H9 (cell line): ENCODE data around the gene SPPL3. TPM values are rescaled to one million over a fixed set of nuclear protein-coding genes. Genes with fewer than 3 reads are reported as not detected.

Experiments
- DNase-seq: peaks from one replicate; pipeline ENCODE4 v3.0.0-alpha.2; 2017
- H2AFZ ChIP-seq: one replicate; pipeline ENCODE4 v1.6.1; 2013; ENCODE audit warnings: mild to moderate bottlenecking, low read length, control low read depth, moderate library complexity
- H2AK5ac ChIP-seq: 2 replicates; pipeline ENCODE4 v1.6.1; 2013; ENCODE audit warnings: low read length, control low read depth, mixed read lengths; ENCODE audit not compliant: insufficient read length
- H2BK120ac ChIP-seq: one replicate; pipeline ENCODE4 v1.6.1; 2013; ENCODE audit warnings: low read depth, mild to moderate bottlenecking, low read length, control low read depth, inconsistent platforms; ENCODE audit not compliant: poor library complexity, severe bottlenecking
- H2BK12ac ChIP-seq: 2 replicates; pipeline ENCODE4 v1.6.1; 2013; ENCODE audit warnings: low read length, control low read depth, mixed read lengths, low read depth; ENCODE audit not compliant: insufficient read length
- H2BK15ac ChIP-seq: 2 replicates; pipeline ENCODE4 v1.6.1; 2013; ENCODE audit warnings: low read depth, low read length, control low read depth
- H2BK20ac ChIP-seq: one replicate; pipeline ENCODE4 v1.6.1; 2013; ENCODE audit warnings: low read depth, mild to moderate bottlenecking, low read length, control low read depth, inconsistent platforms; ENCODE audit not compliant: poor library complexity, severe bottlenecking
- H2BK5ac ChIP-seq: 2 replicates; pipeline ENCODE4 v1.6.1; 2013; ENCODE audit warnings: low read length, control low read depth, mixed read lengths; ENCODE audit not compliant: insufficient read length
- H3K14ac ChIP-seq: 2 replicates; pipeline ENCODE4 v1.6.1; 2013; ENCODE audit warnings: low read length, control low read depth; ENCODE audit not compliant: insufficient read depth
- H3K18ac ChIP-seq: 2 replicates; pipeline ENCODE4 v1.6.1; 2013; ENCODE audit warnings: low read depth, mild to moderate bottlenecking, mixed read lengths, low read length, control low read depth; ENCODE audit not compliant: insufficient read length
- H3K23ac ChIP-seq: 2 replicates; pipeline ENCODE4 v1.6.1; 2013; ENCODE audit warnings: low read length, control low read depth, mixed read lengths, low read depth; ENCODE audit not compliant: insufficient read length
- H3K23me2 ChIP-seq: 2 replicates; pipeline ENCODE4 v1.6.1; 2013; ENCODE audit warnings: low read depth, mild to moderate bottlenecking, mixed read lengths, low read length, control low read depth; ENCODE audit not compliant: insufficient read length, poor library complexity, severe bottlenecking
- H3K27ac ChIP-seq: 2 replicates; pipeline ENCODE4 v1.5.1; 2013; ENCODE audit warnings: low read length, control low read depth, mixed read lengths, low read depth; ENCODE audit not compliant: insufficient read length
- H3K27me3 ChIP-seq: 2 replicates; pipeline ENCODE4 v1.6.1; 2013; ENCODE audit warnings: low read length, control low read depth, inconsistent platforms; ENCODE audit not compliant: insufficient read depth
- H3K4ac ChIP-seq: 2 replicates; pipeline ENCODE4 v1.6.1; 2013; ENCODE audit warnings: low read depth, mild to moderate bottlenecking, control low read depth, inconsistent platforms, low read length, moderate library complexity
- H3K4me1 ChIP-seq: 2 replicates; pipeline ENCODE4 v1.6.1; 2013; ENCODE audit warnings: low read length, control low read depth, inconsistent platforms; ENCODE audit not compliant: insufficient read depth
- H3K4me2 ChIP-seq: 2 replicates; pipeline ENCODE4 v1.6.1; 2013; ENCODE audit warnings: low read length, control low read depth, mixed read lengths; ENCODE audit not compliant: insufficient read length, insufficient read depth
- H3K56ac ChIP-seq: 2 replicates; pipeline ENCODE4 v1.6.1; 2013; ENCODE audit warnings: low read depth, mild to moderate bottlenecking, mixed read lengths, low read length, control low read depth; ENCODE audit not compliant: insufficient read length
- H3K79me1 ChIP-seq: 2 replicates; pipeline ENCODE4 v1.6.1; 2013; ENCODE audit warnings: low read depth, mild to moderate bottlenecking, moderate library complexity, low read length, control low read depth, inconsistent platforms; ENCODE audit not compliant: insufficient read depth, poor library complexity, severe bottlenecking
- H3K79me2 ChIP-seq: 2 replicates; pipeline ENCODE4 v1.6.1; 2013; ENCODE audit warnings: low read length, control low read depth, inconsistent platforms; ENCODE audit not compliant: insufficient read depth
- H3K9ac ChIP-seq: 2 replicates; pipeline ENCODE4 v1.6.1; 2013; ENCODE audit warnings: low read length, control low read depth, mixed read lengths; ENCODE audit not compliant: insufficient read length; ENCODE audit errors: extremely low read depth
- H3K9me3 ChIP-seq: one replicate; pipeline ENCODE4 v1.6.1; 2013; ENCODE audit warnings: low read depth, low read length, inconsistent platforms; ENCODE audit not compliant: control insufficient read depth
- H3T11ph ChIP-seq: one replicate; pipeline ENCODE4 v1.6.1; 2013; ENCODE audit warnings: mild to moderate bottlenecking, low read length, control low read depth, inconsistent platforms
- H4K20me1 ChIP-seq: one replicate; pipeline ENCODE4 v1.6.1; 2013; ENCODE audit not compliant: control insufficient read depth, insufficient read length, insufficient read depth
- H4K5ac ChIP-seq: 2 replicates; pipeline ENCODE4 v1.6.1; 2013; ENCODE audit warnings: low read depth, mild to moderate bottlenecking, mixed read lengths, low read length, control low read depth; ENCODE audit not compliant: insufficient read length
- H4K8ac ChIP-seq: replicated peaks from 2 replicates; pipeline ENCODE4 v1.6.1; 2013; ENCODE audit warnings: low read length, control low read depth, mixed read lengths, low read depth; ENCODE audit not compliant: insufficient read length
- H4K91ac ChIP-seq: 2 replicates; pipeline ENCODE4 v1.6.1; 2013; ENCODE audit warnings: low read depth, mild to moderate bottlenecking, moderate library complexity, mixed read lengths, low read length, control low read depth; ENCODE audit not compliant: insufficient read length
- H3K27ac Mint-ChIP-seq, 3 experiments: 2 replicates in 2 of 3; 3 replicates in 1 of 3; pipeline ENCODE4 v1.8.0; 2020 to 2021; ENCODE audit warnings: mixed read lengths in 3 of 3, mild to moderate bottlenecking in 1 of 3, moderate library complexity in 1 of 3
- H3K27me3 Mint-ChIP-seq: 2 replicates; pipeline ENCODE4 v1.8.0; 2021; ENCODE audit warnings: low read depth, mild to moderate bottlenecking, moderate library complexity, mixed read lengths
- H3K36me3 Mint-ChIP-seq, 3 experiments: 2 replicates in 2 of 3; 3 replicates in 1 of 3; pipeline ENCODE4 v1.8.0; 2020 to 2021; ENCODE audit warnings: low read depth in 3 of 3, mixed read lengths in 3 of 3; ENCODE audit not compliant: insufficient read depth in 1 of 3
- H3K4me1 Mint-ChIP-seq, 2 experiments: 2 replicates each; pipeline ENCODE4 v1.8.0; 2020; ENCODE audit warnings: mixed read lengths in 2 of 2
- H3K4me3 Mint-ChIP-seq, 2 experiments: 2 replicates in 1 of 2; 3 replicates in 1 of 2; pipeline ENCODE4 v1.8.0; 2020 to 2021; ENCODE audit warnings: mild to moderate bottlenecking in 2 of 2, mixed read lengths in 2 of 2, moderate library complexity in 1 of 2
- H3K9me3 Mint-ChIP-seq, 2 experiments: 2 replicates in 1 of 2; 3 replicates in 1 of 2; pipeline ENCODE4 v1.8.0; 2020; ENCODE audit warnings: mild to moderate bottlenecking in 2 of 2, mixed read lengths in 2 of 2, moderate library complexity in 1 of 2
- CTCF ChIP-seq: fragments of 200-600 bp; sonication (generic); conservative IDR thresholded peaks from 3 replicates; pipeline ENCODE4 v1.8.0; 2021; ENCODE audit warnings: antibody characterized with exemption, mild to moderate bottlenecking
- WGBS: extraction: QIAGEN DNeasy Blood & Tissue Kit; methylation state at CpG from one replicate; pipeline ENCODE4 v1.1.7; 2013; ENCODE audit warnings: missing lambda C conversion rate, low lambda C conversion rate, mixed read lengths; ENCODE audit not compliant: insufficient read length; ENCODE audit errors: extremely low coverage; 5-methylcytosine and 5-hydroxymethylcytosine counted together
- total RNA-seq: library from RNA; stranded (reverse); gene quantifications from 2 replicates; pipeline ENCODE4 v1.2.1, GENCODE V29; 2021

Gene SPPL3
- total RNA-seq, 1 experiment from 2014 or later, result 46.3 TPM

DNA sequence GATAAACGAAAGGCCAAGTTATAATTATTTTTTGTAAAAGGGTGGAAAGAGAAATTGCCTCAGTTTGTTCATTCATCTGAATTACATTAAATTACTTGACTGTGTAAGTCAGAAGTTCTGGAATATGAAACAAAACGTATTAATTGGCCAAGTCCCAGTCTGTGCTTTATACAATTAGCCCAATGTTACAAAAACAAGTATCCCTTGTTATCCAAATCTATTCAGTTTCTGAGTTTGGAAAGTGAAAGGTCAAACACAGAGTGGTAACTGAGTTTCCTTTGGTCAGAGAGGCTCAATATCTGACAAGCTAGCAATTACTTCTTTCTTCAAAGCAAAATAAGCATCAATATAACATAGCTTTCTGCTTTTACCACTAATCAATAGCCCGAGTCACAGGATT is 62.6 kb downstream of the SPPL3 start:
- no peak for TF ChIP-seq CTCF
- Histone ChIP-seq H2BK20ac (no peak overlapping the region), H4K91ac (no peak overlapping the region), H3K4me1 (no peaks in the 10 kb centered on the region), H4K5ac (no peak overlapping the region), H3K9me3 (no peaks in the 10 kb centered on the region), H2BK15ac (no peak overlapping the region), H3K27ac (no peak overlapping the region), H3K18ac (no peak overlapping the region), H3K27me3 (no peaks in the 10 kb centered on the region), H3K23me2 (no peaks in the 10 kb centered on the region), H2AFZ (no peak overlapping the region), H2BK5ac (no peak overlapping the region), H3K23ac (no peak overlapping the region), H2BK12ac (no peak overlapping the region), H3K14ac (no peak overlapping the region), H2AK5ac (no peak overlapping the region), H3K4ac (no peak overlapping the region), H4K8ac (no peak overlapping the region), H3K9ac (no peak overlapping the region), H2BK120ac (no peak overlapping the region), H4K20me1 (no peaks in the 10 kb centered on the region), H3K79me1 (peaks cover 3% of the 10 kb centered on the region), H3K79me2 (0 out of 2 replicates have a peak, but pooled peaks cover 2% of the 10 kb centered on the region), H3T11ph (no peak overlapping the region), H3K56ac (no peak overlapping the region), H3K4me2 (no peak overlapping the region)
- no peak for DNase-seq
- H3K36me3 Mint-ChIP-seq, result peaks cover 0 to 1% (median 0%) of the 10 kb centered on the region in 3 experiments; a peak in 1 of 7 replicates
- no CpG with 5 or more reads among the region's 3 CpGs for WGBS
- peaks cover 1 to 2% of the 10 kb centered on the region in 2 experiments; a peak in 3 of 4 replicates for H3K4me1 Mint-ChIP-seq
- H3K9me3 Mint-ChIP-seq, result no peaks in the 10 kb centered on the region
- no peak overlapping the region for H3K27ac Mint-ChIP-seq
- H3K4me3 Mint-ChIP-seq, result no peak overlapping the region
- H3K27me3 Mint-ChIP-seq, result no peaks in the 10 kb centered on the region
